ENCODE data around the gene ALAD. TPM values are rescaled to one million over a fixed set of nuclear protein-coding genes. Genes with fewer than 3 reads are reported as not detected.
A peak's percentile ranks its signal among the peaks of the same experiment; 100 is the strongest.

ALAD gene
- total and polyA plus RNA-seq, 2 of the 13 experiments (the other 11 are each of a cell fraction or from before 2014, with no cell fraction given): 21.8 to 30.1 TPM

DNA sequence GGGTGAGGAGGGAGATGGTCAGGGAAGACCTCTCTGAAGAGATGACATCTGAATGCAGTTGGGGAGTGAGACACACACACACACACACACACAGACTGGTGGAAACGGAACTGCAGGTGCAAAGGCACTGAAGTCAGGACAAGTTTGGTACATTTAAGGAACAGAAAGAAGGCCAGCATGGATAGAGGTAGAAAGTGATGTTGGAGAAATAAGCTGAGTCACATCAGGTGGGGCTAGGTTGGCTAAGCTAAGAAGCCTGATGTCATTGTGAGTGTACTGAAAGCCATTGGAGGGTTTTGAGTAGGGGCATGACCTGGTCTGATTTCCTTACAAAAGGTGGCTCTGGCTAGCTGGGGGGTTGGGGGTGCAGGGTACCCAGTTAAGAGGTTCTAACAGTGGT, 48.7 kb downstream of the ALAD start (continued):
- TF ChIP-seq, protein P1, sequence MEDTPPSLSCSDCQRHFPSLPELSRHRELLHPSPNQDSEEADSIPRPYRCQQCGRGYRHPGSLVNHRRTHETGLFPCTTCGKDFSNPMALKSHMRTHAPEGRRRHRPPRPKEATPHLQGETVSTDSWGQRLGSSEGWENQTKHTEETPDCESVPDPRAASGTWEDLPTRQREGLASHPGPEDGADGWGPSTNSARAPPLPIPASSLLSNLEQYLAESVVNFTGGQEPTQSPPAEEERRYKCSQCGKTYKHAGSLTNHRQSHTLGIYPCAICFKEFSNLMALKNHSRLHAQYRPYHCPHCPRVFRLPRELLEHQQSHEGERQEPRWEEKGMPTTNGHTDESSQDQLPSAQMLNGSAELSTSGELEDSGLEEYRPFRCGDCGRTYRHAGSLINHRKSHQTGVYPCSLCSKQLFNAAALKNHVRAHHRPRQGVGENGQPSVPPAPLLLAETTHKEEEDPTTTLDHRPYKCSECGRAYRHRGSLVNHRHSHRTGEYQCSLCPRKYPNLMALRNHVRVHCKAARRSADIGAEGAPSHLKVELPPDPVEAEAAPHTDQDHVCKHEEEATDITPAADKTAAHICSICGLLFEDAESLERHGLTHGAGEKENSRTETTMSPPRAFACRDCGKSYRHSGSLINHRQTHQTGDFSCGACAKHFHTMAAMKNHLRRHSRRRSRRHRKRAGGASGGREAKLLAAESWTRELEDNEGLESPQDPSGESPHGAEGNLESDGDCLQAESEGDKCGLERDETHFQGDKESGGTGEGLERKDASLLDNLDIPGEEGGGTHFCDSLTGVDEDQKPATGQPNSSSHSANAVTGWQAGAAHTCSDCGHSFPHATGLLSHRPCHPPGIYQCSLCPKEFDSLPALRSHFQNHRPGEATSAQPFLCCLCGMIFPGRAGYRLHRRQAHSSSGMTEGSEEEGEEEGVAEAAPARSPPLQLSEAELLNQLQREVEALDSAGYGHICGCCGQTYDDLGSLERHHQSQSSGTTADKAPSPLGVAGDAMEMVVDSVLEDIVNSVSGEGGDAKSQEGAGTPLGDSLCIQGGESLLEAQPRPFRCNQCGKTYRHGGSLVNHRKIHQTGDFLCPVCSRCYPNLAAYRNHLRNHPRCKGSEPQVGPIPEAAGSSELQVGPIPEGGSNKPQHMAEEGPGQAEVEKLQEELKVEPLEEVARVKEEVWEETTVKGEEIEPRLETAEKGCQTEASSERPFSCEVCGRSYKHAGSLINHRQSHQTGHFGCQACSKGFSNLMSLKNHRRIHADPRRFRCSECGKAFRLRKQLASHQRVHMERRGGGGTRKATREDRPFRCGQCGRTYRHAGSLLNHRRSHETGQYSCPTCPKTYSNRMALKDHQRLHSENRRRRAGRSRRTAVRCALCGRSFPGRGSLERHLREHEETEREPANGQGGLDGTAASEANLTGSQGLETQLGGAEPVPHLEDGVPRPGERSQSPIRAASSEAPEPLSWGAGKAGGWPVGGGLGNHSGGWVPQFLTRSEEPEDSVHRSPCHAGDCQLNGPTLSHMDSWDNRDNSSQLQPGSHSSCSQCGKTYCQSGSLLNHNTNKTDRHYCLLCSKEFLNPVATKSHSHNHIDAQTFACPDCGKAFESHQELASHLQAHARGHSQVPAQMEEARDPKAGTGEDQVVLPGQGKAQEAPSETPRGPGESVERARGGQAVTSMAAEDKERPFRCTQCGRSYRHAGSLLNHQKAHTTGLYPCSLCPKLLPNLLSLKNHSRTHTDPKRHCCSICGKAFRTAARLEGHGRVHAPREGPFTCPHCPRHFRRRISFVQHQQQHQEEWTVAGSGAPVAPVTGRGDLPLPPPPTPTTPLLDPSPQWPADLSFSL (CRISPR knock-in tag; IDR thresholded peaks at IDR 0.05): 0 out of 2 replicates have a peak, but pooled peaks have one; percentile 17

DNA sequence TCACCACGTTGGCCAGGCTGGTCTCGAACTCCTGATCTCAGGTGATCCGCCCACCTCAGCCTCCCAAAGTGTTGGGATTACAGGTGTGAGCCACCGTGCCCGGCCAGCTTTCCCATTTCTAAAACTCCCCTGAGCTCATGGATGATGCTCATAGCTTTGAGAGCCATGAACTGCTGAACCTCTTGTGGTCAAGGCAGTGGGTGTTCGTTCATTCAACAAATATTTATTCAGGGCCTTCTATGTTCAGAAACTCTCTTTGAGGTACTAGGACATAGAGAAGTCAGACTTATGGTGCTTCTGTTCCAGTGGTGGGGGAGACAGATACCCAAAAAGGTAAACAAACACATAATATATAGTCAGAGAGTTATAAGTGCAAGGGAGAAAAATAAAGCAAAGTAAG, 49.1 kb downstream of the ALAD start:
- POLR2A ChIA-PET: interaction anchor here (0.6 to 1.5 kb wide), 3 partner anchors 12 to 58 kb away, joined by 3 to 4 read pairs (median 4); partner anchors contain the start of genes C9orf43, POLE3 and WDR31
- in situ Hi-C loops (cut with HindIII; ENCODE audit: extremely low pct_ligation_motif_present, low pct_unique_long_range_greater_than_20kb): loop anchor here (5.0 kb wide), 1 partner anchor 50 kb away; the partner anchor contains the start of gene ALAD
- H4K20me1 ChIP-seq (ENCODE audit: insufficient read depth, low read length): no peaks in the 10 kb centered on the region
- peaks cover 0 to 28% of the 10 kb centered on the region in 2 experiments; a peak in 3 of 5 replicates for H3K27me3 ChIP-seq (ENCODE audit: control insufficient read depth in 1 of 2, insufficient read depth in 2 of 2, low read length in 2 of 2)
- H3K79me2 ChIP-seq (ENCODE audit: insufficient read depth, low read length): no peaks in the 10 kb centered on the region
- intact Hi-C loops (cut with micrococcal nuclease; ENCODE audit: unreplicated experiment): no loop called here
- ATAC-seq: peak; percentile 72
- H3K4me1 ChIP-seq (ENCODE audit: insufficient read depth, low read length): peaks cover 35% of the 10 kb centered on the region
- H3K36me3 ChIP-seq (replicated peaks in 1 of 2; ENCODE audit: control insufficient read depth in 1 of 2, insufficient read depth in 2 of 2, low read length in 2 of 2): no peaks in the 10 kb centered on the region
- H3K9ac ChIP-seq (ENCODE audit: insufficient read depth, low read depth, low read length): no peak overlapping the region
- CTCF ChIA-PET (ENCODE audit: low intra/inter-chr PET ratio, low total read pairs): no interaction called here
- H3K4me2 ChIP-seq (ENCODE audit: low read depth, low read length): peak overlapping the region; percentile 25; the same call in 1 of the 2 replicates
- no peak overlapping the region for H3K4me3 ChIP-seq (replicated peaks in 1 of 3; ENCODE audit: insufficient read depth in 1 of 3, low read depth in 2 of 3, low read length in 3 of 3)
- FAIRE-seq: no peak
- H3K9me3 ChIP-seq (ENCODE audit: low read length): no peaks in the 10 kb centered on the region
- peak; percentile 72 for DNase-seq (ENCODE audit: low spot score)
- WGBS (ENCODE audit: low lambda C conversion rate): 5% methylated on average over 6 of the region's 6 CpGs
- H2AFZ ChIP-seq (ENCODE audit: low read length): no peak overlapping the region
- no peak overlapping the region for H3K27ac ChIP-seq (ENCODE audit: extremely low read length, insufficient read depth, low read length)
- BruUV-seq (replicated peaks): no TSS peak
- TF ChIP-seq ZSCAN22 (CRISPR knock-in tag; IDR thresholded peaks at IDR 0.05) (no peak), CC2D1A (CRISPR knock-in tag; IDR thresholded peaks at IDR 0.05) (no peak), ZNF446 (CRISPR knock-in tag; IDR thresholded peaks at IDR 0.05) (no peak), HNRNPL (IDR thresholded peaks at IDR 0.05; ENCODE audit: low read depth, low read length) (no peak), ZC3H4 (CRISPR knock-in tag; IDR thresholded peaks at IDR 0.05; ENCODE audit: borderline replicate concordance) (no peak), NR2F1 (CRISPR knock-in tag; IDR thresholded peaks at IDR 0.05) (peak in 1 of 2 experiments; percentile 68; a peak in 2 of 4 replicates), SALL1 (CRISPR knock-in tag; IDR thresholded peaks at IDR 0.05) (no peak), MIER2 (CRISPR knock-in tag; IDR thresholded peaks at IDR 0.05) (no peak), HNRNPK (IDR thresholded peaks at IDR 0.05; ENCODE audit: low read depth, low read length, poor library complexity, severe bottlenecking) (no peak), PCBP1 (IDR thresholded peaks at IDR 0.05; ENCODE audit: borderline replicate concordance, low read depth, low read length) (no peak), ZFYVE20 (CRISPR knock-in tag; IDR thresholded peaks at IDR 0.05; ENCODE audit: borderline replicate concordance, low read depth) (no peak)
- TF ChIP-seq, protein P2, sequence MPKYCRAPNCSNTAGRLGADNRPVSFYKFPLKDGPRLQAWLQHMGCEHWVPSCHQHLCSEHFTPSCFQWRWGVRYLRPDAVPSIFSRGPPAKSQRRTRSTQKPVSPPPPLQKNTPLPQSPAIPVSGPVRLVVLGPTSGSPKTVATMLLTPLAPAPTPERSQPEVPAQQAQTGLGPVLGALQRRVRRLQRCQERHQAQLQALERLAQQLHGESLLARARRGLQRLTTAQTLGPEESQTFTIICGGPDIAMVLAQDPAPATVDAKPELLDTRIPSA (CRISPR knock-in tag; IDR thresholded peaks at IDR 0.05; ENCODE audit: borderline replicate concordance): no peak
- TF ChIP-seq, protein P3, sequence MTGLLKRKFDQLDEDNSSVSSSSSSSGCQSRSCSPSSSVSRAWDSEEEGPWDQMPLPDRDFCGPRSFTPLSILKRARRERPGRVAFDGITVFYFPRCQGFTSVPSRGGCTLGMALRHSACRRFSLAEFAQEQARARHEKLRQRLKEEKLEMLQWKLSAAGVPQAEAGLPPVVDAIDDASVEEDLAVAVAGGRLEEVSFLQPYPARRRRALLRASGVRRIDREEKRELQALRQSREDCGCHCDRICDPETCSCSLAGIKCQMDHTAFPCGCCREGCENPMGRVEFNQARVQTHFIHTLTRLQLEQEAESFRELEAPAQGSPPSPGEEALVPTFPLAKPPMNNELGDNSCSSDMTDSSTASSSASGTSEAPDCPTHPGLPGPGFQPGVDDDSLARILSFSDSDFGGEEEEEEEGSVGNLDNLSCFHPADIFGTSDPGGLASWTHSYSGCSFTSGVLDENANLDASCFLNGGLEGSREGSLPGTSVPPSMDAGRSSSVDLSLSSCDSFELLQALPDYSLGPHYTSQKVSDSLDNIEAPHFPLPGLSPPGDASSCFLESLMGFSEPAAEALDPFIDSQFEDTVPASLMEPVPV (CRISPR knock-in tag; IDR thresholded peaks at IDR 0.05): no peak

Data from HepG2 (cell line).